Heart left ventricle (tissue), 13 donors: ENCODE results near the gene ETDB.

ENCODE experiments used
- CTCF ChIP-seq, 12 donors: fragments of 200-600 bp; sonication (generic) in 4 of 12; IDR thresholded peaks; one replicate each; pipeline versions ENCODE4 v1.5.0 to v1.8.0; 2018 to 2022; ENCODE audit warnings: antibody characterized with exemption in 12 of 12, mild to moderate bottlenecking in 5 of 12
- POLR2A ChIP-seq, 2 donors: fragments of 450-650 bp; IDR thresholded peaks; one replicate each; pipeline ENCODE4 v1.6.1; 2017; ENCODE audit warnings: antibody characterized with exemption in 2 of 2, mild to moderate bottlenecking in 2 of 2, moderate library complexity in 2 of 2
- donor health status: ischemic (EF 13 %, LVEDD 7.1; RV severe dilation, severe dysfunction).
- donor health status: DM: no; HTN: yes; CAD: no.
- donor health status: DM: no; HTN: no; CAD: no.
- donor health status: ischemic (EF 25% LVEDD 6.9; RV normal size, moderate dysfunction).
- donor health status: ischemic (EF 25% LVEDD 5.7; RV mildly dilated, moderate dysfunction).
- donor health status: ischemic (EF 35%, LVEDD 5.7; RV mildly dilated, moderate dysfunction).
- donor health status: nonischemic (EF 11% LVEDD 7.7; RV severe dilation, severe dysfunction).
- donor health status: DM: yes; HTN: yes; CAD: no.
- donor health status: PGD.
- donor health status: ischemic (EF 29% LVEDD 5.4; RV normal size, mild dysfunction).
- donor health status: nonischemic (EF 23%, LVEDD 6.1; RV moderate dilation, normal function).

DNA sequence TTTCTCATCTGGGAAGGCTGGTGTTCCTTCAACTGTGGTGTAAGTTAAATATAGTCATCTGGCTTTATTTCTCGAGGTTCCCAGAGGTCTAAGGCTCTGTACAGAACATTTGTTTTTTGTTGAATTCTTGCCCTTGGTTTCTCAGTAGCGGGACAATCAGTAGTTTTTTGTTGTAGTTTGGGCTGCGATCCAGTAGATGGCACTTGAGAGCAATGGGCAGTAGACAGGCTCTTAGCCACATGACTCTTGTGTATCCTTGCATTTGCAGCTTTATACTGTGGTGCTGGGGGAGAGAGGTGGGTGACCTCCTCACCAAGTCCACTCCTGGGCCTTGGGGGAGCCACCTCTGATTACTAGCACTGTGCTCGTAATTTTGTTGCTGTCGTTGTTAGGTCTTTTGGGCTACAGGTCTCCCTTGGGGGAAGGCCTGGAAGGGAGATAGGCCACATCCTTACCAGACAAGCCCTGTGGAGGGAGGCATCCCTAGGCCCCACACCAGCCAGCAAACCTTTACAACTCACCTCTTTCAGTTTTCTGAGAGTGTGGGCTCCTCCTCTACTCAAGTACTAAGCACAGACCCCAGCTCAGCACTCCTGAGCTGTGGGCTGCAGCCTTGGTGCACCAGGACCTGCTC is 8.1 kb downstream of the ETDB start:
- TF ChIP-seq CTCF (IDR thresholded peaks at IDR 0.05) (peak; percentile 39 to 64 (median 53)), POLR2A (IDR thresholded peaks at IDR 0.05) (no peak)
